Left ventricle myocardium superior (tissue), 1 donor: ENCODE data around the gene CCDC154. TPM values are rescaled to one million over a fixed set of nuclear protein-coding genes. Genes with fewer than 3 reads are reported as not detected.

Experiments used
- ATAC-seq: fragments of 200-7000 bp; cut with Tn5 transposase; one replicate; pipeline ENCODE4 v1.9.1; 2020; ENCODE audit warnings: mild to moderate bottlenecking, moderate library complexity
- DNase-seq: peaks from one replicate; pipeline ENCODE4 v3.0.0-alpha.2; 2020
- intact Hi-C: fragments of 100-400 bp; cut with micrococcal nuclease; formaldehyde crosslinking; loops from one replicate; pipeline ENCODE4 v1.11.0; 2022
- total RNA-seq: library from RNA; stranded (reverse); fragmentation: NEBNext Ultra II Directional; extraction: Animal tissue kit (Norgen Biotek cat#: 25700); gene quantifications from one replicate; pipeline ENCODE4 v1.2.1, GENCODE V29; 2021
- donor health status: DM: no; HTN: yes; CAD: no; lungs with severe emphysema.

The CCDC154 gene
- total RNA-seq, 1 donor from 2014 or later: 1.6 TPM

- no peak for ATAC-seq
- intact Hi-C loops: no loop called here
- DNase-seq: no peak
Observed at GRCh38 chr16:1401758-1402154, 42.6 kb downstream of the CCDC154 start.

- DNase-seq: no peak
- ATAC-seq: no peak
- intact Hi-C loops: no loop called here
Observed at GRCh38 chr16:1401061-1401757, 43.1 kb downstream of the CCDC154 start.

DNA sequence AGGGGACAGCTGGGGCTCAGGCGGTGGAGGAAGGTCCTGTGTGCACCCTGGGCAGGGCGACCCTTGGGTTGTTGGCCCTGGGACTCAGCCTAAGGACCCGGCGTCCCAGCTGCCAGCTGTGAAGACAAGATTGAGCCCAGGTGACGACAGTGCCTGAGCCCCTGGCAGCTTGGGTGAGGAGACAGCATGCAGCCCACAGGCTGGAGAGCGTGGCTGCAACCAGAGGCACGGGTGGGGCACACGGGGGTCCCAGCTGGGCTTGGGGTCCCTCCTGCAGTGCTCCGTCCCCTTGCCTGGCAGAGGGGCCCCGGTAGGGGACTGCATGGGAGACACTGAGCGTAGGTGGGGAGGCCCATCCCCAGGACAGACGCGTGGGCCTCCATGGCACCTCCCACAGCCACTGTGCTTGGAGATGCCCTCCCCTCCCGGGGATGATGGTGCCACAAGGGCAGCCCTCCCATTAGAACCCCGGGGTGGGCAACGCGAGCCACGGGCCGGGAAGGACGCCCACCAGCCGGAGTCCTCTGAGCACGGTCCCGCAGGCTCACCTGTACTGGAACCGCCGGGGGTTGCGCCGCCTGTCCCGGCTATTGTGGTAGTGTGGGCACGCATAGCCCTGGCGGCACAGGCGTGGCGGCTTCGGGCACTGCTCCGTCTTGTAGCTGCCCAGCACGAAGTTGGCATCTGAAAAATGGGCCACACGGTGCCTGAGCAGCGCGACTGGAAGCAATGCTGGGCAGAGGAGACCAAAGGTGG lies 45.4 kb downstream of the CCDC154 start:
- intact Hi-C loops: no loop called here
- DNase-seq: no peak

GRCh38 chr16:1398351-1398750 lies 46.0 kb downstream of the CCDC154 start:
- ATAC-seq (no peak), DNase-seq (no peak)
- intact Hi-C loops: no loop called here

More for the DNA sequence above, 45.4 kb downstream of the CCDC154 start:
- ATAC-seq: no peak

DNA sequence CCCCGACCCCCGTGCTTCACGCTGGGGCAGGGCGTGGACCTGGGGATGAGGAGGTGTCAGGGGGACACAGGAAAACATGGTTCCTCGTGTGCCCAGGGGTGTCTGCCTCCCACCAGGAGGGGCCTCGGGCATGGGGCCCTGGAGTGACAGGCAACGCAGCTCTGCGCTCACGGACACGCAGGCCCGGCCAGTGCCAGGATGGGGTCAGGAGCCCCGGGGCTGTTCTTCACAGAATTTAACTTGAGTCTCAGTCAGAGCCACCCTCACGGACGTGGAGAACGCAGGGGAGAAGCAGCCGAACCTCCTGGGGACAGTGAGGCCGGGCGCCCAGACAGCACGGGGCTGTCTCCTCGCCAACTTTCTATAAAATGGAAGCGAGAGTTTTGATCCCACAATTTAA lies 46.6 kb downstream of the CCDC154 start:
- ATAC-seq (no peak), DNase-seq (no peak)

GRCh38 chr16:1395444-1396031 lies 48.8 kb downstream of the CCDC154 start:
- intact Hi-C loops: no loop called here
- no peak for ATAC-seq
- no peak for DNase-seq

More for the DNA sequence above, 46.6 kb downstream of the CCDC154 start:
- intact Hi-C loops: no loop called here

- DNase-seq (no peak), ATAC-seq (no peak)
- intact Hi-C loops: no loop called here
Observed at GRCh38 chr16:1394367-1394951, 49.9 kb downstream of the CCDC154 start.

- DNase-seq (no peak), ATAC-seq (no peak)
- intact Hi-C loops: no loop called here
Observed at GRCh38 chr16:1393613-1394176, 50.7 kb downstream of the CCDC154 start.

DNA sequence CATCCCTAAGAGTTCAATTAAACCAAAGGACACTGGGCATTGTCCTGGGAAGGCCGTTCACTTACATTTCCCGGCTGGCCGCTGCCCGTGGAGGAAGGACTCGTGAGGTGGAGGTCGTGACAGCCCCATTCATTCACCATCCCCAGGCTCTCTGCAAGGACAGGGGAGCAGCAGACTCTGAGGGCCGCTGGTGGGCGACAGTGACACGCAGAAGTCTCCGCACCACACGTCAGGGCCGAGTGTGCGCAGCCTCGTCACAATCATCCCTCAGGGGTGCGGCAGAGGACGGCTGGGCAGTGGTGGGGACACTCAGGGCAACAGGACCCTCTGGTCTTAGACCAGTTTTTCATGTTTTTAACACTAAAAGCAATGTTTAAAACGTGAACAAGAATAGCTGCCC lies 51.5 kb downstream of the CCDC154 start:
- ATAC-seq (no peak), DNase-seq (no peak)
- intact Hi-C loops: no loop called here

DNA sequence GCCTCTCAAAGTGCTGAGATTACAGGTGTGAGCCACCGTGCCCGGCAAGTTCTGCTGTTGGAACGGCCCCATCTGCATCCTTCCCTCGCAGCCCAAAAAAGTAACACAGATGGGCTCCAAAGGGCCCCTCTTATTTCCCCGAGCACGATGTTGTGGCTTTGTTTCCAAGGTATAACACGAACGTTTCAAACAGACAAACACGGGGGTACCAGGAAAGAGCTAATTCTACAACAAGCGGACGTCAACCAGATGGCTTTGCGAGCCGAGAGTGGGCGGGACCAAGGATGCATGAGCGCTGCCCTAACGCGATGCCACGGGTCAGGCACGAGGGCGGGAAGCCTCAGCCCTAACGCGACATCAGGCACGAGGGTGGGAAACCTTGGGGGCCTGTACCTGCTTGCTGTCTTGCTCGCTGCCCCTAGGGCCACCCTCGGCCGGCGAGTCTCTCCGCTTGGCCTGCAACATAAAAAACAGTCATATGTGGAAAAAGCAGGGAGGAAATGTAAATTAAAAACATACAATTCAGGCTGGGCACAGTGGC lies 54.0 kb downstream of the CCDC154 start:
- no peak for DNase-seq
- no peak for ATAC-seq
- intact Hi-C loops: no loop called here

- intact Hi-C loops: no loop called here
- no peak for DNase-seq
- ATAC-seq: no peak
Observed at GRCh38 chr16:1389762-1390161, 54.6 kb downstream of the CCDC154 start.

DNA sequence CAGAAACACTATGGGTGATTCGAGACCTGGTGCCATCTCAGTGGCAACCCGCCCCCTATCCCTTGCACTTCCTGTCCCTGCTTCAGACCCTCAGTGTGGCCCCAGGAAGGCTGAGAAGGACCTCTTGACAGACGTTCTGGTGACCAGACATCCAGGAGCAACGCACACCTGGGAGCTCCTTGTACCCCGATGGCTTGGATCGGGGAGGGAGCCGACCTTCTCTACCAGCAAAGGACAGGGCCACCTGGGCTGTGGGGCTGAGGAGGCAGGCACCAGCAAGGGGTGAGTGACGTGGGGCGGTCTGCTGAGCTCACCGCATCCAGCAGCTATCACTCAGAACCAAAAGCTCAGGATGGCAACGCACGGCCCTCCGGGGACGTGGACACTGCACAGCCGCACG lies 57.0 kb downstream of the CCDC154 start:
- DNase-seq: no peak
- no peak for ATAC-seq
- intact Hi-C loops: no loop called here

GRCh38 chr16:1385232-1385631 lies 59.1 kb downstream of the CCDC154 start:
- intact Hi-C loops: no loop called here
- DNase-seq: no peak
- ATAC-seq: no peak

Other genes with a start within 250 kb of the CCDC154 start
- gene TPSG1, start 219.3 kb downstream of the CCDC154 start, total RNA-seq: not detected
- gene TPSB2, start 214.4 kb downstream of the CCDC154 start, total RNA-seq: 7.3 TPM
- gene TPSAB1, start 203.9 kb downstream of the CCDC154 start, total RNA-seq: 4.3 TPM
- 0.50 TPM for gene TPSD1, start 188.5 kb downstream of the CCDC154 start, total RNA-seq
- 93.8 TPM for gene UBE2I, start 134.9 kb downstream of the CCDC154 start, total RNA-seq
- 5.2 TPM for gene BAIAP3, start 110.9 kb downstream of the CCDC154 start, total RNA-seq
- 55.9 TPM for gene TSR3, start 92.7 kb downstream of the CCDC154 start, total RNA-seq
- gene GNPTG, start 92.6 kb downstream of the CCDC154 start, total RNA-seq: 37.6 TPM
- 16.4 TPM for gene UNKL, start 29.9 kb downstream of the CCDC154 start, total RNA-seq
- 13.3 TPM for gene UQCC4, start 23.8 kb downstream of the CCDC154 start, total RNA-seq
- gene PERCC1, start 13.5 kb downstream of the CCDC154 start, total RNA-seq: 0.27 TPM
- gene CLCN7, start 30.5 kb upstream of the CCDC154 start, total RNA-seq: 53.2 TPM
- gene PTX4, start 44.4 kb upstream of the CCDC154 start, total RNA-seq: not detected
- gene TELO2, start 48.8 kb upstream of the CCDC154 start, total RNA-seq: 21.6 TPM
- gene TMEM204, start 89.1 kb upstream of the CCDC154 start, total RNA-seq: 28.8 TPM
- 7.5 TPM for gene IFT140, start 167.5 kb upstream of the CCDC154 start, total RNA-seq
- 11.3 TPM for gene CRAMP1, start 167.8 kb upstream of the CCDC154 start, total RNA-seq
- gene JPT2, start 233.7 kb upstream of the CCDC154 start, total RNA-seq: 41.6 TPM